ENCODE data around the gene HPDL. TPM values are rescaled to one million over a fixed set of nuclear protein-coding genes. Genes with fewer than 3 reads are reported as not detected.
A peak's percentile ranks its signal among the peaks of the same experiment; 100 is the strongest.

The HPDL gene
- polyA plus RNA-seq, 10 donors, result 1.1 to 2.2 (median 1.6) TPM

DNA sequence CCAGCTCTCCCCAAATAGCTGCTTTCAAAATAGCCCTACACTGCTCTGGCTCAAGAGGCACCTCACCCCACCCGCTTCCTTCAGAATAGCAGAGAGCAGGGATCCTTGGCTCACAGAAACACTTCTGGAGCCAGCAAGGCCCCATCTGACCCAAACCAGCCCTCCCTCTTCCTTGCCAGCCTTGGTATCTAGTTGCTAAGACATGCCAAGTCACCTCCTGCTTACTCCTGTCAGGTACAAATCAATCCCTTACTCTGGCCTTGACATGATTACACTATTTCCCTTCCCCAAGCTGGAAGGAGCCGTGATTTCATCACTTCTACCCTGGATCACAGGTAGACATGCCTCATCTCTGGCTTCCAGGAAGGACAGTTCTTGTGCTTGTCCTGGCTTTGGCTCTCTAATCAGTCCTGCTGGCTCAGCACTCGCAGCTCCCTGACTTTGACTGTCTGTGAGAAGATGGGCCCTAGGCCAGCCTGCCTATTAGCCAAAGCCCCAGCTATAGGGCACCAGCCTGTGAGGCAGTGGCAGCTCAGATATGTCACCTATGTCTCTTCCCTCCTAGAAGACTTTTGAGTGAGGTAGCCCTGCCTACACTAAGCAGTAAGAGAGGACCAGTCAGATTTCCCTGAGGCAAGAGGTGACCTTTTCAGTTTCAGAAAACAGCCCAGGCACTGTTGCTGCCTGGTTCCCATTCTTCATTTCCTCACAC, 22.4 kb downstream of the HPDL start:
- peak in 1 of 3 donors; percentile 16 for DNase-seq

DNA sequence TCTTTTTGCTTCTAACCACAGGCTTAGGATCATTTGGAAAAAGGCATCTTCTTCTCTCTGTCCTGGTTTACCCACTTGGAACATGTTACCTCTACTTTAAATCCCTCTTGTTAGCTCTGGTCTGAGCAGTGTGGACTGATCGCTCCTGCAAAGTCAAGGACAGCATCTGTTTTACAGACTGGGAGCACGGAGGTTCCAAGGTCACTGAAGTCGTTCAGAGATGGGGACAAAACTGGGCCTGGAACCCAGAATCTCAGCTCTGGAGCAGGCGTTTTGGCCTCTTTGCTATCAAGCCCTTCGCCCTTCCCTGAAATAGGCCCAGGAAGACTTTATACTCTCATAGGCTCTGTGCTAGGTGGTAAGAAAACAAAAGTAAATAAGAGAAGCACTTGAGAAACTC, 24.8 kb downstream of the HPDL start:
- DNase-seq, result no peak

DNA sequence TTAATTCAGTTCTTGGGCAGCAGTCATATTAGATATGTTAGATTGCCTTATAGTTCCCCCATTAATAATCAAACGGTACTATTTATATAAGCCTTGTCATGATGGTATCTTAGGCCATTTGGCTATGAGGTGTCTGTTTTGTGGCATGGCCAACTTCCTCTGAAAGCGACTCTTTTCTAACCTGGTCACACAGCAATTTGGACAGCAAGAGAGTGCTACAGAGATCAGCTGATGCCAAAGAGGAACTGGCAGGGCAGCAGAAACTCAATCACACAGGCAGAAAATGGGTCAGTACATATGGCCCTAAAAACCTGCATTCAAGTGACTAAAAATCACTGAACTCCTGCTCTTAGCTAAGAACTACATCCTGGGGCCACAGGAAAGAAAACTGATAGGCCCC, 27.0 kb downstream of the HPDL start:
- DNase-seq, result no peak

DNA sequence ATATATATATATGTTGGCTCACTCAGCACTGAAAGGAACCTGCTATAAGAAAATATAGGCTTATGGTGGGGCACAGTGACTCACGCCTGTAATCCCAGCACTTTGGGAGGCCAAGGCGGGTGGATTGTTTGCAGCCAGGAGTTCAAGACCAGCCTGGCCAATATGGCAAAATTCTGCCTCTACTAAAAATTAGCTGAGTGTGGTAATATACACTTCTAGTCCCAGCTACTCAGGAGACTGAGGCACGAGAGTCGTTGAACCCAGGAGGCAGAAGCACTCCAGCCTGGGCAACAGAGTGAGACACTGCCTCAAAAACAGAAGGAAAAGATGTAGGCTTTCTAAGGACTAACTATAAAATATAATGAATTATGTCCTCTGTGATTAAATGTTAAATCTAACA, 28.1 kb downstream of the HPDL start:
- DNase-seq, result no peak

DNA sequence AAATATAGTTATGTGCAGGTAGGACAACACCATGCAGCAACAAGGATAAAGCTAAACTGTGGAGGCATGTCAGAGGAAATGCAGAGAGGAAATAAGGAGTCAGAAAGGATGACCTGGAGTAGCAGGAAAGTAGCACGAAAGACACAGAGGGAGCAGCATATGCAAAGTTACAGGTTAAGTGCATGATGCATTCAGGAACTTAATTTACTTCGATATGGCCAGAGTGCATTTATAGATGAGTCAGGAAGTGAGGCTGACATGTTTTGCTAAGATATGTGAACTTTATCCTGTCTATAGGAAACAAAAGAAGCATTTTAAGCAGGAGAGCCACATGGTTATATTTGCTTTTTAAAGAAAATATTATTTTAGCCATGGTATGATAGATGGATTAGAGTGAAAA, 29.0 kb downstream of the HPDL start:
- DNase-seq, result no peak

DNA sequence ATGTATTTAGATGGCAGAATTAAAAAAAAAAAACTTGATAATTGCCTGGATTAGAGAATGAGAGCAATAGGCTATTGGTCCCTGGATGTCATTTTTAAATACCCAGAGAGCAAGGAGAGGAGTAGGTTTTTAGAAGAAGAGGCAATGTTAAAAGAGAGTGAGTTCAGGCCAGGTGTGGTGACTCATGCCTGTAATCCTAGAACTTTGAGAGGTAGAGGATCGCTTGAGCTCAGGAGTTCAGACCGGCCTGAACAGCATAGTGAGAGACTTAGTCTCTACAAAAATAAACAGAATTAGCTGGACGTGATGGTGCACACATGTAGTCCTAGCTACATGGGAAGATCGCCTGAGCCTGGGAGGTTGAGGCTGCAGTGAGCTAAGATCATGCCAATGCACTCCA, 29.5 kb downstream of the HPDL start:
- DNase-seq, result no peak

DNA sequence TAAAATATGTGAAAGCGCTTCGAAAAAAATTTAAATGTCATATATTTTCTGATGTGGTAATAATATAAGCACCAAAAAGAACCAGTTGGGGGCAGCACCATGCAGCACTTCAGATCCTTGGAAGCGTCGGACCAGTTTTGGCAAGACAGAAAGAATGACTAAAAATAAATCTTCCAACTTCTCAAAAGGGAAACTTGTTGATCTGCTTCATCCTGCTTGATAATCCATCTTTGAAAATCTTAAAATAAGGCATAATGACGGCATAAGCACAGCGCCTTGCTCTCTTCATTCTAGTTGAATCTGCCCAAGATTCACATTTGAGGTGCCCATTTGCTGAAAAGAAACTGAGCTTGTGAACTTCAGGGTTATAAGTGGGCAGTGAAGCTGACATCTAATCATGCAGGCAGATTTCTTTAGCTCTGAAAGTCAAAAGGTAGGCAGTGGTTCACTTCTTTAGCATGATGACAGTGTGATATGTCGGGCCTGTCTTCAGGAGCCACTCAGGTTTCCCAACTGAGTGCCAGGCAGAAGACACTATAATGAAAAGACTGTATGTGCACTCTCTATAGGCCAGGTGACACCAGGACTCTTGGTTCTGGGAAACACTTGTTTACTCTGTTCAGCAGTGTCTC, 33.3 kb downstream of the HPDL start:
- DNase-seq, result peak; percentile 72 to 89 (median 86)

DNA sequence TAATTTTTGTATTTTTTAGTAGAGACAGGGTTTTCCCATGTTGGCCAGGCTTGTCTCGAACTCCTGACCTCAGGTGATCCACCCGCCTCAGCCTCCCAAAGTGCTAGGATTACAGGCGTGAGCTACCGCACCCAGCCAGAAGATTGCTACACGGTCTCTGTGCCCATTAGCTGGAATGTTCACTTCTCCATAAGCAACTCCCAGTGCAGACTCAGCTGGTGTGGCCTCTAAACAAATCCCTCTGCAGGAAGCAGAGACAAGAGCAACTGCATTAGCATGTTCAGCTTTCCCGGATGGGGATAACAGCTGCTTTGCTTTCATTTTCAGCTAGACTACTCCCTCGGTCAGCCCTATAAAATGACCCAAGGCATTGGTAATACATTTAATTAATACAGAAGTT, 34.3 kb downstream of the HPDL start:
- peak; percentile 57 to 81 (median 62) for DNase-seq

DNA sequence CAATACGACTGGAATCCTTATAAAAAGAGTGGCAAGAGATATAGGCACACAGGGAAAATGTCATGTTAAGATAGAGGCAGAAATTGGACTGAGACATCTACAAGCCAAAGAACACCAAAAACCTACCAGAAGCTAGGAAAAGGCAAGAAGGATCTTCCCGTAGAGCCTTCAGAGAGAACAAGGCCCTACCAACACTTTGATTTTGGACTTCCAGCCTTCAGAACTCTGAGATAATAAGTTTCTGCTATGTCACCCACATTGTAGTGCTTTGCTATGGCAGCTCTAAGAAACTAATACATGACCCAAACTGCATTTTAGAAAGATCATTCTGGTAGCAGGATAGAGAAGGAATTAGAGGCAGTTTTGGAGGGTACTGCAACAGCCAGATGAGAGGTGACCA, 37.6 kb downstream of the HPDL start:
- no peak for DNase-seq

DNA sequence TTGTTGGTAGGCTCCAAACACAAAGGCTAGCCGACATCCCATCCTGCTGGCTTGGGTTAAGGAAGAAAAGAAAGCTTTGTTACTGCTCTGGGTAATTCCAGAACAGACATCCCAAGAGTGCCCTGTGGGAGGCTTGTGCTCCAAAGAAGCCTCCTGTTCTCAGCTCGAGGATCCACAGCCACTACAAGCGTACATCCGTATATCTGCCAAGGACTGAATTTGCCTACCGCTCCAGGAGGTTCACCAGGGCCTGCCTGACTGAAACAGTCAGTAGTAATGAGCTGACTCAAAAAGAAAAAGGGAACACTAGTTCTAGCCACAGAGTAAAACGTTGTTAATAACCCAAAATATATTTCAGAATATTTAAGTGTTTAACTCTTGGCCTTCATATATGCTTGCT, 38.4 kb downstream of the HPDL start:
- no peak for DNase-seq

DNA sequence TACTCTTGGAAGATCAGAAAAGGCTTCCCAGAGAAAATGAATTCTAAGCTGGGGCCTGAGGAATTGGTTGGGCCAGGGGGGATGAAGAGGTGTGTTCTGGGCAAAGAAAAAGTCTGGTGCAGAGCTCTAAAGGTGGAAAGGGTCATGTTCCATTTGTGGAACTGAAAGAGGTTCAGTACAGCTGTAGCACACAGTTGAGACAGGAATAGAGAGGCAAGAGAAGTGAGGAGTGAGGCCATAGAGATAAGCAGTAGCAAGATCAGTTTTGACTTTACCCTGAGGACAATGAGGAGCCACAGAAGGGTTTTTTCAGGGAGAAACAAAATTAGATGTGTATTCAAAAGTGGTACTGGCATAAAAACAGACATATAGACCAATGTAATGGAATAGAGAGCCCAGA, 43.9 kb downstream of the HPDL start:
- no peak for DNase-seq

DNA sequence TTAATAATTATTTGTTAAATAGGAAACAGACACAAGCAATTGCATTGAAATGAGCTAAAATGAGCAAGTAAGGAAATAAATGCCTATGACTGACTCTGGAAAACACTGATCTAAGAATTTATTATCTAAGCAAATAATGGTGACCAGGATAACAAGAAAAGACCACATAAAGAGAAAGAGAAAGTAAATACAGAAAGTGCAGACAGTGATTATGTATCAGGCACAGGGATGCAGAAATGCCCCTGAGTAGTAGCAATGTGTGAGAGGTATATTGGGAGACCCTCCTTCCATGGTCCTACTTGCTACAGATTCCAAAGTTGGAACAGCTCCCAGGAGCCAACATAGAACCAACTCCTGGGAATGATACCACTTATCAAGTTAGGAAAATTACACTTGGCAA, 46.9 kb downstream of the HPDL start:
- DNase-seq, result no peak

DNA sequence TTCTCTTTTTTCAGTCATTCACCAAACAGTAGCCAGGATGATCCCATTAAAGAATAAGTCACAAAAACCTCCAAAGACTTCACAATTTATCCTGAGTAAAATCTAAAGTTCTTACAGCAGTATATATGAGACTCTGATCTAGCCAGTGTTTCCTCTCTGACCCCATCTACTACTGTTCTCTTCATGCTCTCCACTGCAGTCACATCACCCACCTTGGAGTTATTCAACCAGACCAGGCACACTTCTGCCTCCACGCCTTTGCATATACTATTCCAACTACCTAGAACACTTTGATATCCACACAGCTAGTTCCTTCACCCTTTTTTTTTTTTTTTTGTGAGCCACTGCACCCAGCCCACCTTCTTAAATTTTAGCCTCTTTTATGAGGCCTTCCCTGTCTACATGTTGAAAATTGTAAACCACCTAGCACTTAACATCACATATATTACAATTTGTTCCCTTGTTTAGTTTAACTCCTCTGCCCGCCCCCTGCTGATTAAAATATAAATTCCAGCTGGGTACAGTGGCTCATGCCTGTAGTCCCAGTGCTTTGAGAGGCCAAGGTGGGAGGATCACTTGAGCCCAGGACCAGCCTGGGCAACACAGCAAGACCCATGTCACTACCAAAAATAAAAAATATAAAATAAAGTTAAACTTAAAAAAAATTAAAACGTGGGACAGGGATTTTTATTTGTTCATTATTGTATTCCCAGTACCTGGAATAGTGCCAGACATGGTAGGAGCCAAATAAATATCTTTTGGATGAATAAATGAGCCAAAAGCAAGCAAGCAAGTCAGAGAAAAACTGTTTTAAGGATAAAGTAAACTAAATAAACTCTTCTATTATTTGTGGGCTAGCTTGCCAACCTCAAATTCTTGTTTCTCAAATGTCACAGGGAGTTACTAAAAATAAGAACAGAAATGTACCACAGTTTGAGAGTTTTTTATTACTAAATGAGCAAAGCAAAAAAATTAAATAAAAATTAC, 48.7 kb downstream of the HPDL start:
- peak in 2 of 3 donors; percentile 20 to 44 for DNase-seq

DNA sequence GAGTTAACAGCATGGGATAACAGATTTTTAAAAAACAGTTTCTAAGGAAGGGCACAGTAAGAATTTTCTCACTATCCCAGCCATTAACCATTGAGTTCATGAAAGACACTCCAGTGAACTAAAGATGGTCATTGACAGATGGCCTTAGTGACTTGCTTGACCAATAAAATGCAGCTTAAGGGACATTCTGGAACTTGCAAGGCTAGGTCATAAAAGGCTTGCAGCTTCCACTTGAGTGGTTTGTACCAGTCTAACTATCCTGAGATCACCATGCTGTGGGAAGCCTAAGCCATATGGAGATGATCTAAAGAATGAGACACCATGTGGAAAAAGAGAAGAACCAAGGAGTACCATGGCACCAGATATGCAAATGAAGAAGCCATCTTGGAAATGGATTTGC, 51.5 kb downstream of the HPDL start:
- DNase-seq, result no peak

Other genes starting within 250 kb of the HPDL start
- under 1 TPM; 0.50 to 0.82 (median 0.59) TPM for gene ZSWIM5, start 120.3 kb upstream of the HPDL start, polyA plus RNA-seq (ENCODE audit: insufficient read length in 10 of 10)
- 1 to 10 TPM; 5.9 to 8.9 (median 6.8) TPM for gene TOE1, start 13.3 kb downstream of the HPDL start, polyA plus RNA-seq (ENCODE audit: insufficient read length in 10 of 10)
- 10 to 100 TPM; 11.5 to 22.7 (median 15.7) TPM for gene MUTYH, start 13.5 kb downstream of the HPDL start, polyA plus RNA-seq (ENCODE audit: insufficient read length in 10 of 10)
- 1 to 10 TPM; 1.5 to 2.7 (median 1.9) TPM for gene TESK2, start 164.3 kb downstream of the HPDL start, polyA plus RNA-seq (ENCODE audit: insufficient read length in 10 of 10)
- 1 to 10 TPM in 7 of 10 donors, under 1 TPM in 3; 0.68 to 3.6 (median 1.8) TPM for gene CCDC163, start 173.2 kb downstream of the HPDL start, polyA plus RNA-seq (ENCODE audit: insufficient read length in 10 of 10)
- gene MMACHC, start 173.4 kb downstream of the HPDL start, polyA plus RNA-seq (ENCODE audit: insufficient read length in 10 of 10), result 1 to 10 TPM; 5.1 to 9.7 (median 6.5) TPM
- gene PRDX1, start 195.0 kb downstream of the HPDL start, polyA plus RNA-seq (ENCODE audit: insufficient read length in 10 of 10), result 100 to 1,000 TPM; 151 to 220 (median 168) TPM
- 100 to 1,000 TPM in 2 of 10 donors, 10 to 100 TPM in 8; 75.4 to 111 (median 85.9) TPM for gene AKR1A1, start 223.9 kb downstream of the HPDL start, polyA plus RNA-seq (ENCODE audit: insufficient read length in 10 of 10)